A549 (cell line): ENCODE data around the gene TBATA. TPM values are rescaled to one million over a fixed set of nuclear protein-coding genes. Genes with fewer than 3 reads are reported as not detected.

Source experiments
- ATAC-seq, 2 experiments: fragments of 200-7000 bp in 1 of 2; fragments of >200 bp in 1 of 2; cut with Nextera tagmentation in 1 of 2; cut with Tn5 transposase in 1 of 2; 3 replicates each; pipeline versions ENCODE4 v1.8.0 to v1.9.1; 2018 to 2020; ENCODE audit warnings: mild to moderate bottlenecking in 1 of 2, moderate library complexity in 1 of 2
- CTCF ChIA-PET: fragments of 300-600 bp; sonication (Branson Sonifier 250); formaldehyde crosslinking; extraction: SDS; loops from one replicate; lab custom pipeline; 2021; ENCODE audit warnings: antibody characterized with exemption, inconsistent platforms; lab: Yijun Ruan, JAX
- POLR2A ChIA-PET: fragments of 350-600 bp; formaldehyde crosslinking; extraction: SDS; loops from one replicate; lab custom pipeline; 2021; ENCODE audit warnings: antibody characterized with exemption, inconsistent platforms; lab: Yijun Ruan, JAX
- DNase-seq, 2 experiments: peaks; one replicate each; pipeline versions ENCODE4 v3.0.0 to v3.0.0-alpha.2; 2011 to 2016; ENCODE audit warnings: low read depth in 1 of 2, low spot score in 1 of 2
- FAIRE-seq: peaks from 2 replicates; lab custom pipeline; 2011; peaks lifted over from hg19 to GRCh38; lab: Jason Lieb, UNC
- H3K27ac ChIP-seq, 2 experiments: fragments of >200 bp; sonication (Bioruptor Twin); formaldehyde crosslinking; 3 replicates each; pipeline ENCODE4 v1.5.1; 2016 to 2017
- H3K4me1 ChIP-seq: fragments of >200 bp; sonication (Bioruptor Twin); formaldehyde crosslinking; 3 replicates; pipeline ENCODE4 v1.6.1; 2016
- H3K4me2 ChIP-seq: fragments of >200 bp; sonication (Bioruptor Twin); formaldehyde crosslinking; 3 replicates; pipeline ENCODE4 v1.6.1; 2016
- H3K4me3 ChIP-seq: fragments of >200 bp; sonication (Bioruptor Twin); formaldehyde crosslinking; 3 replicates; pipeline ENCODE4 v1.5.1; 2016
- H3K9me3 ChIP-seq: fragments of >200 bp; sonication (Bioruptor Twin); formaldehyde crosslinking; 3 replicates; pipeline ENCODE4 v1.6.1; 2016
- CBX8 ChIP-seq: fragments of 200-600 bp; sonication (generic); IDR thresholded peaks from 2 replicates; pipeline ENCODE4 v1.6.1; 2016
- EHF ChIP-seq: fragments of 250-450 bp; sonication (Bioruptor Pico); IDR thresholded peaks from 2 replicates; pipeline ENCODE4 v1.5.0; 2020; ENCODE audit warnings: mild to moderate bottlenecking
- HDAC2 ChIP-seq: fragments of 200-600 bp; sonication (generic); IDR thresholded peaks from 2 replicates; pipeline ENCODE4 v1.6.1; 2016
- HMGXB4 ChIP-seq: fragments of 250-450 bp; sonication (Bioruptor Pico); IDR thresholded peaks from 2 replicates; pipeline ENCODE4 v1.5.0; 2021; ENCODE audit warnings: mild to moderate bottlenecking, moderate library complexity, borderline replicate concordance
- KDM5A ChIP-seq: fragments of 200-600 bp; sonication (generic); IDR thresholded peaks from 2 replicates; pipeline ENCODE4 v1.6.1; 2016; ENCODE audit warnings: antibody characterized with exemption, mild to moderate bottlenecking
- MYC ChIP-seq: IDR thresholded peaks from 2 replicates; pipeline ENCODE4 v1.6.1; 2012; ENCODE audit warnings: mild to moderate bottlenecking, inconsistent platforms, low read length, improper control_type of control experiment, borderline replicate concordance
- NPAS2 ChIP-seq: fragments of 250-450 bp; sonication (Bioruptor Pico); IDR thresholded peaks from 2 replicates; pipeline ENCODE4 v1.8.0; 2022; ENCODE audit warnings: mild to moderate bottlenecking, moderate library complexity, borderline replicate concordance
- POLR2AphosphoS2 ChIP-seq: conservative IDR thresholded peaks from 2 replicates; pipeline ENCODE4 v1.6.1; 2012; ENCODE audit warnings: low read length, improper control_type of control experiment, inconsistent platforms
- REST ChIP-seq: fragments of 200-600 bp; sonication (generic); IDR thresholded peaks from 2 replicates; pipeline ENCODE4 v1.6.1; 2016; ENCODE audit warnings: antibody characterized with exemption, mild to moderate bottlenecking, moderate library complexity
- ZSCAN20 ChIP-seq: fragments of 250-450 bp; sonication (Bioruptor Pico); IDR thresholded peaks from 2 replicates; pipeline ENCODE4 v1.8.0; 2022; ENCODE audit warnings: mild to moderate bottlenecking, moderate library complexity
- WGBS: methylation state at CpG from one replicate; pipeline ENCODE4 v1.1.6; 2017; ENCODE audit errors: missing lambda C conversion rate; 5-methylcytosine and 5-hydroxymethylcytosine counted together
- polyA plus RNA-seq, 4 experiments: library from polyadenylated mRNA; depleted of rRNA in 3 of 4; stranded (reverse); fragments of >200 nt; fragmentation: RNase III in 1 of 4; extraction: RNeasy Plus Mini Kit Qiagen cat#74134 plus additional on column Dnase treatment in 1 of 4; gene quantifications; 2 replicates in 3 of 4; 3 replicates in 1 of 4; pipeline ENCODE4 v1.2.3, GENCODE V29; 2011 to 2017
- TF ChIP-seq, protein P1 (sequence below): IDR thresholded peaks from 2 replicates; pipeline ENCODE4 v1.6.1; 2012; ENCODE audit warnings: low read depth, borderline replicate concordance
- TF ChIP-seq, protein P2 (sequence below): fragments of >200 bp; sonication (Bioruptor Twin); formaldehyde crosslinking; IDR thresholded peaks from 3 replicates; pipeline ENCODE4 v1.6.1; 2016

Gene TBATA
- polyA plus RNA-seq, 2 of the 4 experiments (the other 2 are of a cell fraction): not detected

- TF ChIP-seq, protein P1, sequence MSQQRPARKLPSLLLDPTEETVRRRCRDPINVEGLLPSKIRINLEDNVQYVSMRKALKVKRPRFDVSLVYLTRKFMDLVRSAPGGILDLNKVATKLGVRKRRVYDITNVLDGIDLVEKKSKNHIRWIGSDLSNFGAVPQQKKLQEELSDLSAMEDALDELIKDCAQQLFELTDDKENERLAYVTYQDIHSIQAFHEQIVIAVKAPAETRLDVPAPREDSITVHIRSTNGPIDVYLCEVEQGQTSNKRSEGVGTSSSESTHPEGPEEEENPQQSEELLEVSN: no peak
Measured at GRCh38 chr10:70778267-70778924, 6.8 kb downstream of the TBATA start (continued).

GRCh38 chr10:70777063-70777875 is 7.9 kb downstream of the TBATA start:
- H3K9me3 ChIP-seq: no peaks in the 10 kb centered on the region
- no peak for ATAC-seq
- ChIA-PET POLR2A (no interaction called here), CTCF (interaction anchor here (0.9 to 2.1 kb wide), 5 partner anchors 16 to 227 kb away, joined by 3 to 11 read pairs (median 4); no protein-coding TSS in a partner anchor)
- no peak overlapping the region for H3K27ac ChIP-seq
- H3K4me2 ChIP-seq: no peak overlapping the region
- DNase-seq: no peak
- TF ChIP-seq, protein P2, sequence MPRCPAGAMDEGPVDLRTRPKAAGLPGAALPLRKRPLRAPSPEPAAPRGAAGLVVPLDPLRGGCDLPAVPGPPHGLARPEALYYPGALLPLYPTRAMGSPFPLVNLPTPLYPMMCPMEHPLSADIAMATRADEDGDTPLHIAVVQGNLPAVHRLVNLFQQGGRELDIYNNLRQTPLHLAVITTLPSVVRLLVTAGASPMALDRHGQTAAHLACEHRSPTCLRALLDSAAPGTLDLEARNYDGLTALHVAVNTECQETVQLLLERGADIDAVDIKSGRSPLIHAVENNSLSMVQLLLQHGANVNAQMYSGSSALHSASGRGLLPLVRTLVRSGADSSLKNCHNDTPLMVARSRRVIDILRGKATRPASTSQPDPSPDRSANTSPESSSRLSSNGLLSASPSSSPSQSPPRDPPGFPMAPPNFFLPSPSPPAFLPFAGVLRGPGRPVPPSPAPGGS: no peak
- no peaks in the 10 kb centered on the region for H3K4me1 ChIP-seq
- FAIRE-seq: no peak
- no peak overlapping the region for H3K4me3 ChIP-seq
- WGBS: 79% methylated on average over 15 of the region's 18 CpGs

DNA sequence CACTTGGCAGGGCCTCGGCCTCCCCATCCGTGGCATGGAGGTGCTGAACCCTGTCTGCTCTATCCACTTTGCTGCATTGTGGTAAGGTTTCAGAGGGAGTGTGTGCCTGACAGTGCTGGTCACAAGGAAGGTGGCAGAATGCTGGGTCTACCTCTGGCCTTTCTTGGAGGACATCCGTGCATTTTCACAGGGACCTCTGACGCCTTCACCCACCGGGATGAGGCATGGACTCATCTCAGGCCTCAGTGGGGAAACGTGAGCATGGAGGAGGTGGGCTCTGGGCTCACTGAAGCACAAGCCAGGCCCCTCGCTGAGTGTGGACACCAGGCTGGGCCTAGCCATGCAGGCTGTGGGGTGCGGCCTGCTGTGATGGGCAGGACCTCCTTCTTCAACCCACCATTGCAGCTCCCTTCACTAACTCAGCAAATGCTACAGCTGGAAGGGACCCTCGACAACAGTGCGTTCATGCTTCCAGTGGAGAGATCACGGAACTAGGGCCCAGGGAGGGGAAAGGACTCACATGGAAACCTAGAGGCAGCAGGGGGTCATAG is 8.6 kb downstream of the TBATA start:
- POLR2A ChIA-PET: no interaction called here
- no peak for ATAC-seq

More for the DNA sequence above, 8.6 kb downstream of the TBATA start:
- no peak overlapping the region for H3K4me2 ChIP-seq
- FAIRE-seq: no peak
- H3K27ac ChIP-seq: no peak overlapping the region
- TF ChIP-seq ZSCAN20 (CRISPR knock-in tag): no peak
- TF ChIP-seq, protein P1: no peak
- no peak for TF ChIP-seq NPAS2
- TF ChIP-seq CBX8: no peak
- TF ChIP-seq HMGXB4: no peak
- TF ChIP-seq EHF (CRISPR knock-in tag): no peak
- TF ChIP-seq KDM5A: no peak
- no peak for TF ChIP-seq POLR2AphosphoS2
- TF ChIP-seq REST: no peak
- no peak for TF ChIP-seq MYC
- TF ChIP-seq HDAC2: no peak
- WGBS: 75% methylated on average over 4 of the region's 11 CpGs
- DNase-seq: no peak
- H3K9me3 ChIP-seq: no peaks in the 10 kb centered on the region
- H3K4me1 ChIP-seq: no peaks in the 10 kb centered on the region
- no peak overlapping the region for H3K4me3 ChIP-seq
- CTCF ChIA-PET: interaction anchor here (1.3 to 5.7 kb wide), 5 partner anchors 17 to 508 kb away, joined by 3 to 41 read pairs (median 6); no protein-coding TSS in a partner anchor
